H1 (cell line): ENCODE measurements around the gene ECEL1. TPM values are rescaled to one million over a fixed set of nuclear protein-coding genes. Genes with fewer than 3 reads are reported as not detected.

Experiments
- BRCA1 ChIP-seq: IDR thresholded peaks from 2 replicates; pipeline ENCODE4 v1.6.1; 2012; ENCODE audit warnings: low read depth, low read length, improper control_type of control experiment
- CHD1 ChIP-seq: IDR thresholded peaks from 2 replicates; pipeline ENCODE4 v1.6.1; 2012; ENCODE audit warnings: low read depth, low read length, improper control_type of control experiment
- polyA plus RNA-seq, 7 experiments: library from polyadenylated mRNA; depleted of rRNA in 3 of 7; stranded (reverse) in 5 of 7; unstranded in 2 of 7; fragments of >200 nt in 5 of 7; fragments of 200-250 nt in 2 of 7; gene quantifications; 1 replicate in 5 of 7; 2 replicates in 1 of 7; 4 replicates in 1 of 7; pipeline versions ENCODE4 v1.2.1 to v1.2.3, GENCODE V29; 2011 to 2013; ENCODE audit warnings: missing spikeins in 2 of 7, mixed read lengths in 2 of 7
- total RNA-seq: library from RNA; stranded (reverse); fragmentation: NEBNext Ultra II Directional; extraction: Animal tissue kit (Norgen Biotek cat#: 25700); gene quantifications from 2 replicates; pipeline ENCODE4 v1.2.1, GENCODE V29; 2021

The ECEL1 gene
- total and polyA plus RNA-seq, 2 of the 8 experiments (the other 6 are each of a cell fraction or from before 2014, with no cell fraction given) = 7.7 to 20.2 TPM

DNA sequence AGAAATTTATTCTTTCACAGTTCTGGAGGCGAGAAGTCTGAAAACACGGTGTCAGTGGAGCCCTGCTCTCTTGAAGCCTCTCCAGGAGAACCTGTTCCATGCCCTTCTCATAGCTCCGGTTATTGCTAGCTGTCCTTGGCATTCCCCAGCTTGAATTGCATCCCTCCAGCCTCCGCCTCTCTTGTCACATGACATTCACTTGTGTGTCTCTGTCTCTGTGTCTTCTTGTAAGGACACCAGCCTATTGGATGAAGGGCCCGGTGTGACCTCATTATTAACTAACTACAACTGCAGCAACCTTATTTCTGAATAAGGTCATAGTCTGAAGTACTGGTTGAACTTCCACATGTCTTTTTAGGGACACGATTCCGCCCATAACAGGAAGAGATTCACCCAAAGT, 28.0 kb upstream of the ECEL1 start (continued):
- TF ChIP-seq CHD1 (no peak), BRCA1 (no peak)
